NCI-H1930 (cell line): ENCODE measurements around the gene MAPK6.
"Not testable (repeated sequence)": the region's sequence is repeated elsewhere in the genome, so short reads cannot be mapped to it uniquely, and the experiment has no call there.

ENCODE experiments used
- DNase-seq, 2 experiments: peaks; one replicate each; lab custom pipeline; 2025; lab: John Stamatoyannopoulos, UW

The MAPK6 gene

DNA sequence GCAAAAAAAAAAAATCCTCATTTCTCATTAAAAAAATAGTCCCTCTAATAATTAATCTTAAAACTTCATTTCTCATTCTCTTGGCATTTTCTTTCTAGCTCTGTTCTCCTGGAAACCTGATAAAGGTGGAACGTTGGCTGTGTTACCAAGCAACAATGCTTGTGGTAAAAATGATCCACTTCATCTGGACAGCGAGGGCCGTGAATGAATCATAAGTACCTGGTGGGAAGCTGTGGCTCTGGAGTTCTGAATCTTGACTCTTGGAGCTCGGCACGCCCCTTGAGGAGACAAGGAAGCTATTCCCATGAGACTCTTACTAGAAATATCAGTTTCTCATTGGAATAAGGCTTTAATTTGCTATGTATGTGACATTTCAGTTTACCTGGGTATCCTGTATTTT lies 61.0 kb downstream of the MAPK6 start:
- DNase-seq: no peak

DNA sequence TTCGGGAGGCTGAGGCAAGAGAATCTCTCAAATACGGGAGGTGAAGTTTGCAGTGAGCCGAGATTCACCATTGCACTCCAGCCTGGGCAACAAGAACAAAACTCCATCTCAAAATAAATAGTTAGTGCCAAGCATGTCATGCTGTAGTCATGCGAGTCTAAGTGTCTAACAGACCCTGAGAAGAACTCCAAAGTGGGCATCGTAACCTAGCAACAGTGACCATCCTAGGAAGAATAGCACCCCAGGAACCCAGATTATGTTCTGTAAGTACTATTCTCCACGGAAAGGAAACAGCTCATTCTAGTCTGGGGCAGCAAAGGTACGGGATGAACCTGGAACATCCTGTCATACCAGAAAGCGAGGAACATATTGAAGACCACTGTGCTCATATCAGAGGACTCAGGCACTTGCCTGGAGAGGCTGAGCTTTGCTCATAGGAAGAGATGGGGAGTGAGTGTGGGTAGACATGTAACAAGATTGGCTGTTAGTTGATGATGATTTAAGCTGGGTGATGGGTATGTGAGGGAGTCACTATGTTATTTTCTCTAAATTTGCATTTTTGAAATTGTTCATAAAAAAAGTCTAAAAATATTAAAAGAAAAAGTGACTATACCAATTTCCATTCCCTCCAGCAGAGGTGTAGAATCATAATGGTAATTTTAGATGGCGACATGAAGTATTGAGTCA lies 61.8 kb downstream of the MAPK6 start:
- DNase-seq: no peak

- no peak for DNase-seq
These were observed 63.4 kb downstream of the MAPK6 start for GRCh38 chr15:52082197-52083036.

DNA sequence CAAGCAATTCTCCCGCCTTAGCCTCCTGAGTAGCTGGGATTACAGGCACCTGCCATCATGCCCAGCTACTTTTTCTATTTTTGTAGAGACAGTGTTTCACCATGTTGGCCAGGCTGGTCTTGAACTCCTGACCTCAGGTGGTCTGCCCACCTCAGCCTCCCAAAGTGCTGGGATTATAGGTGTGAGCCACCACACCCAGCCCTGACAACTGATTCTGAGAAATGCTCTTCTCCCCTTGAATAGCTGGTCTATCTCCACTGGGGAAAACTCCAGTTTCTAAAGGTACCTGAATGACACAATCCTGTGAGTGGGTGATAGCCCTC lies 64.0 kb downstream of the MAPK6 start:
- not testable (repeated sequence) for DNase-seq

DNA sequence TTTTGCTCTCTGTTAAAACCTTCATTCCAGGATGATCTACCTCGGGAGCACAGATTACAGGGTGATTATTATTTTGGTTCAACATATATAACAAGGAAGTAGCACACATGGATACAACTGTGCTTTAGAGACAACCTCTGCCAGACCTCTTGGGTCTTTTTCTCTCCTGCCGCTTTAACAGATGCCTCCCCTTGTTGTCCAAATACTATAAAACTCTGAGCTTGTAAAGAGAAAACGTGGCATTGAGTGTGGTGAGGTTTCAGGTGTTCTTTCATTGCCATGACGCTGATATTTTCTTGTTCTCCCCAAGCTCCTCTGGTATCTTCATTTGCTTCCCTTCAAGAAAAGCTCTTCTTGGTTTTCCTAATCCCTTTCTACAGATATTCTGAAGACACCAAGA lies 64.6 kb downstream of the MAPK6 start:
- no peak for DNase-seq

DNA sequence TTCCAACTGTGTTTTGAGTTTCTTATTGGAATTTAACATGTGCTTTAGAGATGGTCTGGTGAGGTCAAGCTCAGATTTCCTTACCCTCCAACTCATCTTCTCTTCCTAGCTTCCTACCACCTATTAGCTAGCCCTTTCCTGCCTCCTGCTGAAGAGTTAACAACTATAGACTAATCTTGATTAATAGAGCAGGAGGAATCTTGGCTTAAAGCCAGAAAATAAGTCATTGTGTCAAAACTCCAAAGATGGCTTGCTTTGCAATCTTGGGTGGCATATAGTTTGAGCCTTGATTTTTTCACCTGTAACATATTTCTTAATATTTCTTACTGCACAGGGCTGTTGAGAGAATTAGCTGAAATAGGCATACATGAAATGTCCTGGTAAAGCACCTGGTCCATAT lies 66.3 kb downstream of the MAPK6 start:
- no peak for DNase-seq

DNA sequence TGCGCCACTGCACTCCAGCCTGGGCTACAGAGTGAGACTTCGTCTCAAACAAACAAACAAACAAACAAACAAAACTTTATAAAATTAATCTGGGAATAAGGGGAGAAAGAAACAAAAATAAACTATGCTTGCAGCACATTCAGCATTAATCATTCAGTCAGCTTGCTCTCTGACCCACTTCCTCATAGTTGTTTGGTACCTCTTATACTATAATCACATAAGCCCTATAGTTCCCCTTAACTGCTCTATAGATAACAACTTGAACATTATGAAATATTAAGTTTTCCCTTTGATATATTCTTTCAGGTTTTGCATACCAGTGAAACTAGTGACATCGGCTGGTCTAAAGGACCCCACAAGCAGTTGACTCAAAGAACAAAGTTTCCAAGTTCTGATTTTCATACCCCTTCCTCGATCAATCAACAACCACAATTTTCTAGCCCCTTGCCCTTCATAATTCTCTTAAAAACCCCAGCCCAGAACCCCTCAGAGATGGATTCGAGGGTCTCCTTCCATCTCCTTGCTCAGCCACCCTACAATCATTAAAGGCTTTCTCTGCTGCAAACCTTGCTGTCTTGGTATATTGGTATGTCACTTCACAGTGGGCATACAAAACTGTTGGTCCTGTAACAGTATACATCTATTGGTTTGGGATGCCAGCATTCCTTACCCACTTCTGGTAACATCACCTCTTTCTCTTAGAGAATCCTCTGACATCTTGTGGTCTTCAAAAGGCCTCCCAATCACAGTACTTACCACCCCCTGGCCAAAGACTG lies 67.2 kb downstream of the MAPK6 start:
- no peak for DNase-seq

GRCh38 chr15:52090193-52090592 lies 71.2 kb downstream of the MAPK6 start:
- DNase-seq: no peak

DNA sequence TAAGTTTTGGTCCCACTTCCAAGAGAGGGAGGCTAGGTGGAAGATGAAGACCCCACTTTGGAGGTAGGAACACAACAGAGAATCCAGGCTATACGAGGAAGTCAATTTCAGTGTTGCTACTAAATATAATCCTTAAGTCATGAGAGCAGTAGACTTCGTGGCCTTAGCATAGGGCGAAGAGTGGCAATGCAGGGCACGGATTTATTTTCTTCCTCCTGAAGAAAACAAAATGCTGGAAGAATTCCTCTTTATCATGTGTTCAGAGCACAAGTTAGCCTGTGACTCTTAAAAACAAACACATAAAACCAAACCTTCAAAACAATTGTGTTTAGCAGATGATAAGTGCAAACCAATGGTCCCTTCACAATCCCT lies 74.1 kb downstream of the MAPK6 start:
- DNase-seq: no peak

DNA sequence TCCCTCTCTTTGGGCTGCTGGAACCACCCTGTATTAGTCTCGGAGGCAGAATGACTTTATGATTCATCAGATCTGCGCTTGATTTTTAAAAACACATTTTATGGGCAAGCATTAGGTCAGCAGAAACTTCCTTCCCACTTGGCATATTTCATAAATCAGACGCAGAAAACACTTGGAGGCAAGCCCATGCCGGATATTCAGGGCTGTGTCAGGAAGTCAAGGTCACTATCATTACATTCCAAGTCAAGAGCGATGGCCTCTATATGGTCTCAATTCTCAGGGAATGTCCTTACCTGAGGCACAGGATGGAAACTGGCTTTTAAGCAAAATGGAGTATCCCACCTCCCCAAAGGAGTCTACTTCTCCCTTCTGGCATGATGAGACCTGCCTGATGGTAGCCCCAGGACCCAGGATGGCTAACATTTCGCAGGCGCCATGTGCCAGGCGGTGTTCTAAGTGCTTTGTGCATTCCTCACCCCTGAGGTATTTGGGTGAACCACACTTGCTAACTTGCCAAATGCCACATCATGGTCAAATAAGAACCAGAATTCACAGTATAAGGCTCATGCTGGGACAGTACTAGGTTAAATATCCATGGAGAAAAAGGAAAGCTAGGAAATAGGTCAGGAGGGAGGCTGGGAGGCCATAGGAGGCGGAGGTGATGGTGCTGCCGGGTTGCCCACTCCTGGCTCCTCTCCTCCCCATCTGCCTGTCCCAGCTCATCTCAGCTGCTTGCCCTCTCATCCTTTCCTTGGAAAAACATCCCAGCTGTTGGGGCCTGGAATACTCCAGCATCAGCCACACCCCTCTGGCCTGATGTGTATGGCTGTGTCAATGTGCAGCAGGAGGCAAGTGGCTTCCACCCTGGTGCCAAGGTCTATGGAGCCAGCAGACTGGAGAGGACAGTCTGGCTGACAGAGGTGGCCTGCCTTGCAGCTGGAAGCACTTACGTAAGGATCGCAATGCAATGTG lies 74.8 kb downstream of the MAPK6 start:
- DNase-seq: no peak

GRCh38 chr15:52094811-52095584 lies 76.0 kb downstream of the MAPK6 start:
- no peak for DNase-seq

DNA sequence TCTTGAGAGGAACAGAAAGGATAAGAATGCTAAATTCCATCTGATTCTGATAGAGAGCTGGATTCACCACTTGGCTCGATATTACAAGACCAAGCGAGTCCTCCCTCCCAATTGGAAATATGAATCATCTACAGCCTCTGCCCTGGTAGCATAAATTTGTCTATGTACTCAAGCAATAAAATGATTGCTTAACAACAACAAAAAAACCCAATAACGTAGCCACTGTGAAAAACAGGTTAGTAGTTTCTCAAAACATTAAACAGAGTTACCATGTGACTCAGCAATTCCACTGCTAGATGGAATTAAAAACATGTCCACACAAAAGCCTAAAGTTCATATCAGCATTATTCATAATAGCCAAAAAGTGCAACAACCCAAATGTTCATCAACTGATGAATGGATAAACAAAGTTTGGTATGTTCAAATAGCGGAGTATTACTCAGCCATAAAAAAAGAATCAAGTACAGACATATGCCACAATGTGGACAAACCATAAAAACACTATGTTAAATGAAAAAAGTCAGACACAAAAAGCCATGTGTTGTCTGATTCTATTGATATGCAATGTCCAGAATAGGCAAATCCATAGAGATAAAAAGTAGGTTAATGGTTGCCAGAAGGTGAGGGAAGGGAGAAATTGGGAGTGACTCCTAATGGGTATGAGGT lies 76.7 kb downstream of the MAPK6 start:
- no peak for DNase-seq

GRCh38 chr15:52096536-52096935 lies 77.5 kb downstream of the MAPK6 start:
- not testable (repeated sequence) for DNase-seq

- no peak for DNase-seq
These were observed 78.2 kb downstream of the MAPK6 start for GRCh38 chr15:52097180-52097579.

DNA sequence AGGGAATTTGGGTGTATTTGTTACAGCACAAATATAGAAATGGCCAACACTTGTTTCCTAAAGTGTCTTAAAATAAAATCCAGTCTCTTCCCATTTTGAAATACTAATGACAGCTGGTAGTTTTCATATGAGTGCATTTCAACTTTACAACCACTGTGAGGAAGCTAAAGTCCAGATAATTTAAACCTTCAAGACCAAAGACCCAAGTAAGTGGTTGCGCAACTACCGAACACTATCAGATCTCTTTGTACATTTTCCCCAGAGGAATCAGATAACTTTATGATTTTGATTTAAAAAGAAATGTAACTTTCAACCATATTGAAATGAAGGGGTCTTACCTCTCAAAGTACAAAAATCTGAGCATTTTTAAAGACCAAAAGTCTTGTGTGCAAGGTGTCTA lies 79.3 kb downstream of the MAPK6 start:
- no peak for DNase-seq

DNA sequence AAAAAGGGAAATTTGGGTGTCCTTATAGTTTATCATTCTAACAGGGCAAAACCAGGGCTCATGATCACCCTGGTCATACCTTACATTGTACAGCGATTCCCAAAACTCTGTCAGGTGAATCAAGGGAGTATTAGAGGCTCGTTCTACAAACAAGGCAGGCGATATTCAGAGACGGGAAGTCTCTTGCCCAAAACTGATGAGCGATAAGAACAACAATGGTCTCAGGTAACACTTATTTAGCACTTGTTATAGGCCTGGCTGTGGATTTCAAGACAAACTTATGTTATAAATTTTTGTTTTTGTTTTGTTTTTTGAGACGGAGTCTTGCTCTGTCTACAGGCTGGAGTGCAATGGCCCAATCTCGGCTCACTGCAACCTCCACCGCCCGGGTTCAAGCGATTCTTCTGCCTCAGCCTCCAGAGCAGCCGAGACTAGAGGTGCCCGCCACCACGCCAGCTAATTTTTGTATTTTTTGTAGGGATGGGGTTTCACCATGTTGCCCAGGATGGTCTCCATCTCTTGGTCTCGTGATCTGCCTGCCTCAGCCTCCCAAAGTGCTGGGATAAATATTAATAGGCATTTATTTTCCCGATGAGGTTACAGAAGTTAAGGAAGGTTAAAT lies 80.7 kb downstream of the MAPK6 start:
- no peak for DNase-seq

GRCh38 chr15:52100807-52101442 lies 81.9 kb downstream of the MAPK6 start:
- DNase-seq: no peak

GRCh38 chr15:52101542-52102323 lies 82.7 kb downstream of the MAPK6 start:
- DNase-seq: no peak

GRCh38 chr15:52102463-52102862 lies 83.4 kb downstream of the MAPK6 start:
- DNase-seq: no peak
